Measurements from ENCODE around the gene MUS81. TPM values are rescaled to one million over a fixed set of nuclear protein-coding genes. Genes with fewer than 3 reads are reported as not detected.

Gene MUS81
- total and polyA plus RNA-seq, 2 of the 13 experiments (the other 11 are each of a cell fraction or from before 2014, with no cell fraction given), result 25.6 to 30.2 TPM

- TF ChIP-seq IKZF4 (CRISPR knock-in tag; IDR thresholded peaks at IDR 0.05; ENCODE audit: borderline replicate concordance, low read depth, not compliant biosample characterization) (no peak), HNRNPUL1 (IDR thresholded peaks at IDR 0.05; ENCODE audit: low read depth, low read length) (no peak), ZNF143 (CRISPR knock-in tag; IDR thresholded peaks at IDR 0.05) (no peak), ZBTB10 (CRISPR knock-in tag; IDR thresholded peaks at IDR 0.05; ENCODE audit: borderline replicate concordance) (peak; percentile 19; the same call in 1 of the 2 replicates)
Observed at GRCh38 chr11:65858681-65859087, 1.5 kb upstream of the MUS81 start (continued).

GRCh38 chr11:65859095-65859811 is 980 bp upstream of the MUS81 start:
- Histone ChIP-seq H3K79me2 (ENCODE audit: insufficient read depth, low read length) (peaks cover 32% of the 10 kb centered on the region), H3K27ac (ENCODE audit: extremely low read length, insufficient read depth, low read length) (peak overlapping the region; percentile 90), H2AFZ (ENCODE audit: low read length) (no peak overlapping the region), H3K4me2 (ENCODE audit: low read depth, low read length) (peak overlapping the region; percentile 100), H3K27me3 (ENCODE audit: control insufficient read depth in 1 of 2, insufficient read depth in 2 of 2, low read length in 2 of 2) (no peaks in the 10 kb centered on the region; a peak in 1 of 5 replicates), H4K20me1 (ENCODE audit: insufficient read depth, low read length) (peaks cover 34% of the 10 kb centered on the region), H3K9ac (ENCODE audit: insufficient read depth, low read depth, low read length) (peak overlapping the region; percentile 89), H3K4me1 (ENCODE audit: insufficient read depth, low read length) (peaks cover 53% of the 10 kb centered on the region), H3K9me3 (ENCODE audit: low read length) (no peaks in the 10 kb centered on the region), H3K4me3 (replicated peaks in 1 of 3; ENCODE audit: insufficient read depth in 1 of 3, low read depth in 2 of 3, low read length in 3 of 3) (peak overlapping the region; percentile 80 to 99 (median 89)), H3K36me3 (replicated peaks in 1 of 2; ENCODE audit: control insufficient read depth in 1 of 2, insufficient read depth in 2 of 2, low read length in 2 of 2) (peaks cover 19 to 44% of the 10 kb centered on the region in 2 experiments)
- in situ Hi-C loops (cut with HindIII; ENCODE audit: extremely low pct_ligation_motif_present, low pct_unique_long_range_greater_than_20kb) (loop anchor here (10.0 kb wide), 1 partner anchor 304 kb away; the partner anchor contains the start of gene LTBP3), intact Hi-C loops (cut with micrococcal nuclease; ENCODE audit: unreplicated experiment) (loop anchor here (2.0 kb wide), 1 partner anchor 30 kb away; the partner anchor contains the start of gene FIBP)
- ChIA-PET CTCF (ENCODE audit: low intra/inter-chr PET ratio, low total read pairs) (interaction anchor here (0.9 to 1.9 kb wide), 2 partner anchors 25 to 41 kb away, joined by 4 to 6 read pairs; no protein-coding TSS in a partner anchor), POLR2A (interaction anchor here (0.6 to 5.4 kb wide), 31 partner anchors 9 to 1014 kb away, joined by 3 to 81 read pairs (median 4); partner anchors contain the start of genes AP5B1, BANF1, CCDC85B and EFEMP2)
- DNase-seq (ENCODE audit: low spot score) (peak; percentile 98), ATAC-seq (peak; percentile 78), FAIRE-seq (peak; percentile 23)
- WGBS (ENCODE audit: low lambda C conversion rate), result under 1% methylated on average over 19 of the region's 46 CpGs
- BruUV-seq (replicated peaks), result no TSS peak
- TF ChIP-seq SAP130 (CRISPR knock-in tag; IDR thresholded peaks at IDR 0.05; ENCODE audit: low read depth), result peak; percentile 85
- peak; percentile 82 for TF ChIP-seq POLR2AphosphoS5 (IDR thresholded peaks at IDR 0.05; ENCODE audit: low read depth, low read length)
- TF ChIP-seq, protein P1, sequence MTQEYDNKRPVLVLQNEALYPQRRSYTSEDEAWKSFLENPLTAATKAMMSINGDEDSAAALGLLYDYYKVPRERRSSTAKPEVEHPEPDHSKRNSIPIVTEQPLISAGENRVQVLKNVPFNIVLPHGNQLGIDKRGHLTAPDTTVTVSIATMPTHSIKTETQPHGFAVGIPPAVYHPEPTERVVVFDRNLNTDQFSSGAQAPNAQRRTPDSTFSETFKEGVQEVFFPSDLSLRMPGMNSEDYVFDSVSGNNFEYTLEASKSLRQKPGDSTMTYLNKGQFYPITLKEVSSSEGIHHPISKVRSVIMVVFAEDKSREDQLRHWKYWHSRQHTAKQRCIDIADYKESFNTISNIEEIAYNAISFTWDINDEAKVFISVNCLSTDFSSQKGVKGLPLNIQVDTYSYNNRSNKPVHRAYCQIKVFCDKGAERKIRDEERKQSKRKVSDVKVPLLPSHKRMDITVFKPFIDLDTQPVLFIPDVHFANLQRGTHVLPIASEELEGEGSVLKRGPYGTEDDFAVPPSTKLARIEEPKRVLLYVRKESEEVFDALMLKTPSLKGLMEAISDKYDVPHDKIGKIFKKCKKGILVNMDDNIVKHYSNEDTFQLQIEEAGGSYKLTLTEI (CRISPR knock-in tag; conservative IDR thresholded peaks at IDR 0.05), result no peak
- TF ChIP-seq ELF3 (CRISPR knock-in tag; IDR thresholded peaks at IDR 0.05), result peak; percentile 67
- no peak for TF ChIP-seq CCAR2 (optimal IDR thresholded peaks at IDR 0.05; ENCODE audit: low read depth, low read length)
- TF ChIP-seq ATF1 (CRISPR knock-in tag; IDR thresholded peaks at IDR 0.05), result no peak
- peak; percentile 39 for TF ChIP-seq RBM39 (IDR thresholded peaks at IDR 0.05; ENCODE audit: low read depth, low read length, poor library complexity, severe bottlenecking)
- 0 out of 2 replicates have a peak, but pooled peaks have one; percentile 13 for TF ChIP-seq TOE1 (CRISPR knock-in tag; IDR thresholded peaks at IDR 0.05)
- TF ChIP-seq GABPB1 (CRISPR knock-in tag; IDR thresholded peaks at IDR 0.05), result peak; percentile 87
- TF ChIP-seq ZNF224 (CRISPR knock-in tag; IDR thresholded peaks at IDR 0.05), result 0 out of 2 replicates have a peak, but pooled peaks have one; percentile 42

Measured in HepG2 (cell line).